Measurements from ENCODE around the gene OLA1.

OLA1 gene

DNA sequence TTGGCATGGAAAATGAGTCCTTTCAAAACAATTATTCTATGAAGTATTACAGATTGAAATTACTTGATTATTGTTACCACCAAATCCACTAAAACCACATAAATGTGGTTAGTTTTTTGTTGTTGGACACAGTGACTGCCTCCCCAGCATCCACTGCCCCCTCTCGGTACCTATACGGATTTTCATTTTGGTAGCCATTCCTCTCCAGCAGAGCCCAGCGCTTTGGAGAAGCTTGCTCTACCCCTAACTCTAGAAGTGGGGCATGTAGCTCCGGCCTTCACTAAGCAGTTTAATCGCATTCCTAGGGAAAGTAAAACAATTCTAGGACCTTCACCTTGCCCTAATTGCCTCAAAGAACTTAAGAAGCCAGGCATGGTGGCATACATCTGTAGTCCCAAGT, 24.2 kb downstream of the OLA1 start:
- no peak for DNase-seq

DNA sequence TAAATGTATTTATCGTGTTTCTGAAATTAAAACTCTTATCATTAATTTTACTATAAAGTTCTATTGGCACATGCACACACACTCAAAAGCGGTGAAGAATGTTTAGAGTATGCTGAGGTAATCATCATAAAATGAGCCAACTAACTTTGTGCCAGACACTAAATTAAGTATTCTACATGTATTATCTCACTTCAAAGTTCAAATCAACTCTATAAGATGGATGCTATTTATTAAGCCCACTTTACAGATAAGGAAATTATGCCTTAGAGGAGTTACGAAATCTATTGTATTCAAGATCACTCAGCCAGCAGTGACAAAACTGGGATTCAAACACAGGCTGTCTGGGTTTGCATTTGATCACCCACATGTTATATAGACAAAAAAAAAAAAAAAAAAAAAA, 24.9 kb downstream of the OLA1 start:
- DNase-seq, result no peak

DNA sequence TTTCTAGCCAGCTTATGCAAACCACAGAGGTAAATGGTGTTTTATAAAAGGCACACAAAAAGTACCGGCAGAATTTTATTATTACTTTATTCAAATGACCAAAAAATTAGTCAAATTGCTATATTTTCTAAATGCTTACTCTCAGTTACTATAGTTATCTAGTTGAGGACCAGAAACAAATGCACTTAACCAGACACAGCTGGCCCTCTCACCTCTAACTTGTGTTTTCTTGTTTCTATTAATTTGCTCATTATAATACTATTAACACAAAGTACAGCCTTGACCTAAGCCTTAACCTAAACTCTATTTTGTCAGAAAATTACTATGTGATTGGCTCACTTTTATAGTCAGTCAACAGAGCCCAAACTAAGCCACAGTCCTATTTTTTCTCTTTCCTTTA, 26.2 kb downstream of the OLA1 start:
- DNase-seq, result no peak

DNA sequence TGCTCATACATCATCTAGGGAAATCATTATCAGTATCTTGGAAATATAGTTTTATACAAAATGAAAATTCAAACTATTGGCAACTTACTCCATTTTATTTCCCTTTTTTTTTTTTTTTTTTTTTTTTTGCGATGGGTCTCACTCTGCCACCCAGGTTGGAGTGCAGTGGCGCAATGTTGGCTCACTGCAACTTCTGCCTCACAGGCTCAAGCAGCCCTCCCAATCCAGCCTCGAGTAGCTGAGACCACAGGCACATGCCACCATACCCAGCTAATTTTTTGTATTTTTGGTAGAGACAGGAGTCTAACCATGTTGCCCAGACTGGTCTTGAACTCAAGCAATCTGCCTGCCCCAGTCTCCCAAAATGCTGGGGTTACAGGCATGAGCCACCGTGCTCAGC, 29.0 kb downstream of the OLA1 start:
- DNase-seq, result no peak

DNA sequence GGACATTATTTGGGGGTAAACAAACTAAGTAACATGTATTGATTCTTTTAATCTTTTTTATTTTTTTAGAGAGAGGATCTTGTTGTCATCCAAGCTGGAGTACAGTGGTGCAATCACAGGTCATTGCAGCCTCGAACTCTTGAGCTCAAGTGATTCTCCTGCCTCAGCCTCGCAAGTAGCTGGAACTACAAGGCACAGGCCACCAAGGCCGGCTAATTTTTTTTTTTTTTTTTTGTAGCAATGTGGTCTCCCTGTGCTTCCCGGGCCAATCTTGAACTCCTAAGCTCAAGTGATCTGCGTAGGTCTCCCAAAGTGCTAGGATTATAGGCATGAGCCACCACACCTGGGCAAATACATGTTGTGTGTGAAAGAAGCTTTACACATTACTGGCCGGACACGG, 29.6 kb downstream of the OLA1 start:
- no peak for DNase-seq

DNA sequence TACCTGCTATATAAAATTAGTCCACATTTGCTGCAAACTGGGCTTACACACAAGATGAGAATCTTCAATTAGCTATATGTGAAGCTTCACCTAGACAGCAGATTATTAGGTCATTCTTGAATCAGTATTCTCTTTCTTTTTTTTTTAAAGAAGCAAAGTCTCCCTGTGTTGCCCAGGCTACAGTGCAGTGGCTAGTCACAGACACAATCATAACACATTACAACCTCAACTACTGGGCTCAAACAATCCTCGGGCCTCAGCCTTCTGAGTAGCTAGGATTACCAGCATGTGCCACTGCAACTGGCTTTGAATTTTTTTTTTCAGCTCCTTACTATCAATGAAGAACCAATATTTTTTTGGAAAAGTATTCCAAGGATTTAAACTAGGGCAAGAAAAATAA, 30.5 kb downstream of the OLA1 start:
- DNase-seq, result no peak

DNA sequence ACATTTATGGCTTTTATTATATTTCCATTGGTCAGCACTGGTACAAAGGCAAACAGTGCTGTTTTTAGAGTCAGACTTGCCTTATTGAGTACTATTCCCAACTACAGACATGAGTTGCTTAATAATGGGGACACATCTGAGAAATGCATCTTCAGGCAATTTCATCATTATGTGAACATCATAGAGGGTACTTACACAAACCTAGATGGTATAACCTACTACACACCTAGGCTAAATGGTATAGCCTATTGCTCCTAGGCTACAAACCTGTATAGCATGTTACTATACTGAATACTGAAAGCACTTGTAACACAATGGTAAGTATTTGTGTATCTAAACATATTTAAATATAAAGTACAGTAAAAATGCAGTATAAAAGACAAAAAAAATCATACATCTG, 36.4 kb downstream of the OLA1 start:
- DNase-seq, result no peak

DNA sequence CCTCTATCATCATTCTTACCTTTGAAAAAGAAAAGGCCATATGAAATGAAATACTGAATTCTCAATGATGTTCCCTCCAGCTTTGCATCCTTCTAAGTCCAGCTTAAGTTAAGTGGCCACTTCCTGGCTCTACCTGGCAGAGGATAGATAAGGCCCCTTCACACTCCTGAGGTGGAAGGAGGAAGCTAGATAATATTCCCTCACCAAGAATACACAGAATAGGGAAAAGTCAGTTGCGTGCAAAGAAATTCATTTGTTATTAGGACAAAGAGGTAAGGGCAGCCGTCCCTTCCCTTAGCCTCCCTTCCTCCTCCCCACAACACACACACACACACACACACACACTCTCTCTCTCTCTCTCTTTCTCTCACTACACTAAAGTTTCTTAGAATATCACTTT, 37.5 kb downstream of the OLA1 start:
- no peak for DNase-seq

DNA sequence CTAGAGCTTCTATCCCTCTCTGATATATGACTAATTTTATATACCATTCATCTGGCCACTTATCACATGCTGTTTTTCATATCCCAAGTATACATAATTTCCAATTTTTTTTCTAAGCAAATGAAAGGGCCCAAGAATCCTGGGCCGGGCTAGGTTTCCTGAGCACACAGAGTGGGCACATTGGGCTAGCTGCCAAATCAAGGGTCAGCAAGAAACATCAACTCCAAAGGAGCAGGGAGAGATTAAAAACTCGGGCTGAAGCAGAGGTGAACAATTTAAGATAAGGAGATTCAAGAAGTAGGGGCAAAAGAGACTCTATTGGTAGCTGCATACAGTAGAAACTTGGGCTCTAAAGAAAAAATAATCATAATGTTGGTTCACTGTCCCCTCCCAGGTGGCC, 39.0 kb downstream of the OLA1 start:
- no peak for DNase-seq

DNA sequence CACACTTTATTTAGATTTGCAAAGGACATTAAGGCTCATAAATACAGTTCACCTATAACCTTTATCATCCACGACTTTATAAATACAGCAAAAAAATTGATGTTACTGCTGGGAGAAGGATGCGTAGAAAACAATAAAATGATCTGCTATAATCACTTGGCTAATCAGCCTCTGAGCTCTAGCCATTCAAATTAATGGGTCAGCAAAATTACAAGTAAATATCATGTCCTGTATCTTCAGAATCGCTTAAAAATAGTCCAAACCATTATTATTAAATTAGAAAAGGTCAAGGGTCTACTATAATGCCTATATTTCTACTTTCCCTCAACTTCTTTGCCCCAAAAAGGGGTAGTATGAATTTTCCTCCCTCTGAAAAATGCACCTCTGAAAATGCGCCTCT, 40.3 kb downstream of the OLA1 start:
- DNase-seq, result no peak

DNA sequence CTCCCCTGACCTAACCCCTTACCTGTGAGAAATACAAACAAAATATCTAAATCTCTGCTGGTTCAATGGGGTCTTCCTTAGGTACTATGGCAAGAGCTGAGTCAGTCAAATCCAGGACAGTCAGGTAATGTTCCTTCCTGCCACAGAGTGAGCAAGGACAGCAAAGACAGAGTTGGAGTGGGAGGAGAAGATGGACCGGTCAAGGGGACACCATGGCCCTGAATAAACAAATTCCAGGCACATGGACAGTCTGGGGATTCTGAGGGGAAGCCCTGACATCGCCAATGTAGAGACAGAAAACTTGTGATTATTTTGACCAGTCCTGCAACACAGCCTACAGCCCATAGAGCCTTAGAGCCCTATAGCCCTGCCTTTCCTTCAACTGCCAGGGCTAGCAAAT, 42.8 kb downstream of the OLA1 start:
- DNase-seq, result no peak

DNA sequence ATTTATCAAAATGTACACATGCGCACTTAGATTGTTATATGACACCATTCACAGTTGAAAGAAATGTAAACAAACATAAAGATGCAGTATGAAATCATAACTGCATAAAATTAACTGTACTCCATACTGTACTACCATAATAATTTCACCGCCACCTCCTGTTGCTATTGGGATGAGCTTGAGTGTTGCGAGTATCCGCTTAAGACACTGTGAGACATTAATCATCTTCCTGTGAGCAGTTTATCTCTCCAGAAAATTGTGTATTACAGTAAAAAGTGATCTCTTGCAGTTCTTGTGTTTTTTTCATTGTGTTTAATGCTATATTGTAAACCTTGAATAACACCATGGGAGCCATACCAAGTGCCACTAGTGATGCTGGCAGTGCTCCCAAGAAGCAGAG, 46.1 kb downstream of the OLA1 start:
- no peak for DNase-seq

DNA sequence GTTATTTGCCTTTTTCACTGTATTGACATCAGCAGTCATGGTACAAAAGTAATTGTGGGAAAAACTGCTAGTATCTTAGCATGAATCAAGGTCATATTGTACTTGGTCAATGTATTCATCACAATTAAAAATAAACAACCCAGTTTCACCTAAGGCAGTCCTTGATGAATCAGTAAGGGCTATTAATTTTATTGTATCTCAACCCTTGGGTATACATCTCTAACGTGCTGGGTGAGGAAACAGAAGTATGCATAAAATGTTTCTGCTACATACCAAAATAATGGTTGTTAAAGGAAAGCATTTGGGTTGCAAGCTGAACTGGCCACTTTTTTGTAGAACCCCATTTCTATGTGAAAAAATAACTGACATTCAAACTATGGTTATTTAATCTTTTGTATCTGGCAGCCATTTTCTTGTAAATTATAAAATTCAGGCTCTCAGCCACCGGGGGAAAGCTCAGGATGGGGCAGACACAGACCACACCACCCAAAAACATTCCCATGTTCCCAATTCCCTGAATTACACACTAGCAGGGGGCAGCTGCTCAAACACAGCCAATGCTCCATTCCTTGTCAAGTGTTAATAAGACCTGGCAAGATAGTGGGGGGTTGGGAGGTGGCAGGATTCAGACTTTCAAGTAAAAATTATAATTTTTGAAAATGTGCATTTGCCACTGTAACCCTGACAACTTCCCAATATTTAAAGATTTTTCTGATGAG, 49.3 kb downstream of the OLA1 start:
- DNase-seq, result no peak

DNA sequence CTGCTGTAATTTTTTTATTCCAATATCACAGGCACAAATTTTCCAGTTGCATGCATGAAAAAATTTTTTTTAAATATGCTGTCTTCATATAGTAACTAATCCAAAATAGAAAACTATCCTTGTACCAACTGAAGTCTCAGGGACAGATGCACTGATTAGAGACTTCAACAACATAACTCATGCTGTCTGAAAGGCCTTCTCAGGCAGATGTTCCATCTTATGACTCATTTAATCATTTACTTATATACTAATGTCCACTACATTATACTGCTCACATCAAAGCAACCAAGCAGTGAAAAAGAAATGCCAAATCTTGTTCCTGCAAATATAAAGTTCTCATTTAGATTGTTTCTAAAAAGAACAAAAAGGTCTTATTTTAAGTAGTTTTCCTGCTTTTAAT, 53.1 kb downstream of the OLA1 start:
- no peak for DNase-seq

DNA sequence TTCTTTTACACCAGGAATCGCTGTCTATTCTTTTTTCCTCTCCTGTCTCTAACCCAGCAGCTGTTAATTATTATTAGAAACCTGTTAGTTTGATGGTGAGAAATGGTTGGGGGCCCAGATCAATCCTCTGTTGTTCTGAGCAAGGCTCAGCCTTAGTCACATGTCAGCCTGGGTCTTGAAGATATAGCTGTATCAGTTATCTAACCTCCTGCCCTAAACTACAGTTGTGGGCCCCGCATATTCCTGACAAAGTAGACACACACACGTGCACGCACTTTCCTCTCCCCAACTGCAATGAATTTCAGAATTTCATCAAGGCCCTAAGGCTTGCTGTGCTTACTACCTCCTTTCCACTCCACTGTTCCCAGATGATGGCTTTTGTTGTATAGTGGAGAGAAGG, 54.6 kb downstream of the OLA1 start:
- DNase-seq, result no peak

DNA sequence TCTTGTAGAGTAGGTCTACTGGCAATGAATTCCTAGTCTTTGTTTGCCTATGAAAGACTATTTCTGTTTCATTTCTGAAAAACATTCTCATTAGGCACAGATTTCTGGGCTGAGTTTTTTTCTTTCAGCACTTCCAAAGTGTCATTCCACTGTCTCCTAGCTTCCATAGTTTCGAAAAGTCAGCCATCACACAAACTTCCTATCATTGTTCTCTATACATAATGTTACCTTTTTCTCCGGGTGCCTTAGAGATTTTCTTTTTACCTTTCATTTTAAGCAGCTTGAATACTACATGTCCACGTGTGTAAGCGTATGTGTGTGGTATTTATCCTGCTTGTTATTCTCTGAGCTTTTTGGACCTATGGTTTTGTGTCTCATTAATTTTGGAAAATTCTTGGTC, 55.7 kb downstream of the OLA1 start:
- DNase-seq, result no peak

DNA sequence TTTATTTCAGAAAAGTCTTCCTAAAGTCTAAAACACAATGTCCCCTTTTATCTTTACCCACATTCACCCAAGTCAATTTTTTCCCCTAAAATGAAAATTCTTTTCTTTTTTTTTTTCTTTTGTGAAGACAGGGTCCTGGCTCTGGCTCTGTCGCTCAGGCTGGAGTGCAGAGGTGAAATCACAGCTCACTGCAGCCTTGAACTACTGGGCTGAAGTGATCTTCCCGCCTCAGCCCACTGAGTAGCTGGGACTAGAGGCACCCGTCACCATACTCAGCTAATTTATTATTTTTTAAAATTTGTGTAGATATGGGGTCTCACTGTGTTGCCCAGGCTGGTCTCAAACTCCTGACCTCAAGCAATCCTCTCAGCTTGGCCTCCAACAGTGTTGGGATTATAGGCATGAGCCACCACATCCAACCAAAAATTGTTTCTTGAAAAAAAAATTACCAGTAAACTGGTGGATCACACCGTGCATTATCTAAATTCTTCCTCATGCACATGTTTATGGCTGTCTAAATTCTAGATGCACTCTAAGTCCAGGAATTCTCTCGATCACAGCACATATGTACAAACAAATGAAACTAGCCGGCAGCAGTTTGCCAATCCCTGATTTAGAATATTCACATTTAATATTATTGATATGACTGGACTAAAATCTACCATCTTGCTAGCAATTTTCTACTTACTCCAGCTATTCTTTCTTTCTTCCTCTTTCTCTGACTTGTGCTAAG, 56.8 kb downstream of the OLA1 start:
- no peak for DNase-seq

DNA sequence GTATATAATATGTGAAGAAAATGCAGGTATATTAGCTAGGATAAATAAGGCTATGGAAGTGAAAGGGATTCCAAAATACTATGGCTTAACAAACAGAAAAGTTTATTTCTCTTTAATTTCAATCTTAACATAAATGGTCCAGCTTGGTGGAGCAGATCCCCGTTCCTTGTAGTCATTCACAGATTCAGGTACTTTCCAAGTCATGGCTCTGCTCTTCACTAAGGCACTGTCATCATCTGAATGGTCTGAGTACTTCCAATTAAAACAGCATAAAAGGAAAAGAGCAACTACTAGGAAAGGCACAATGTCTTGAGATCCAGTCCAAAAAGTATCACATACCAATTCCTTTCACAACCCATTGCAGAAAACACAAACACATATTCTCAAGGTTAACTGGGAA, 63.4 kb downstream of the OLA1 start:
- no peak for DNase-seq

DNA sequence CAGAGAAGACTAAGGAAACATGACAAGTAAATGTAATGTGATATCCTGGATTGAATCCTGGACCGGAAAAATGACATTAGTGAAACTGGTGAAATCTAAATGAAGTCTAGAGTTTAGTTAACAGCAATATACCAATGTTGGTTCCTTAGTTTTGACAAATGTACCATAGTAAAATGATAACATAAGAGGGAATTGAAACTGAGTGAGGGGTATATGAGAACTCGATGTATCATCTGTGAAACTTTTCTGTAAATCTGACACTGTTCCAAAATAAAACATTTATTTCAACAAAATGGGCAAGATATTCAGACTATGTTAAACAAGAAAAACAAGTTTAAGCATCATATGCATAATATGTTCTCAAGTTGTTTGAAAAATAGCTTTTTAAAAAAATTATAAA, 63.8 kb downstream of the OLA1 start:
- no peak for DNase-seq

DNA sequence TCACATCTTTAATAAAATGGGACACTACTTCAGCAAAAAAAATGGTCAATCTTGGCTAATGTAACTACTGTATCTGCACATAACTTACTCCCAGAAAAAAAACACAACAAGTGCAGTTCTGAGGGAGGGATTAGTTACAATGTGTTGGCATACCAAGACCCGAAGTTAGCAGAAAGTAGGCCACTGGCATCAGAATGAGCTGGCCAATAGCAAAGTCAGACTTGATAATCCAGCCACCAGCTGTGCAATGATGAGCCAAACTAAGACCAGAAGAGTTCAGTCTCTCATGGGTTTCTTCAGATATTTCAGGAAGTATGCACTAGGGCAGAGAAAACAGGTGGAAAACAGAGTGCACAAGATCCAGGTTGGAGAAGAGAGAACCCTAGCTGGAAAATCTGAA, 65.3 kb downstream of the OLA1 start:
- no peak for DNase-seq

DNA sequence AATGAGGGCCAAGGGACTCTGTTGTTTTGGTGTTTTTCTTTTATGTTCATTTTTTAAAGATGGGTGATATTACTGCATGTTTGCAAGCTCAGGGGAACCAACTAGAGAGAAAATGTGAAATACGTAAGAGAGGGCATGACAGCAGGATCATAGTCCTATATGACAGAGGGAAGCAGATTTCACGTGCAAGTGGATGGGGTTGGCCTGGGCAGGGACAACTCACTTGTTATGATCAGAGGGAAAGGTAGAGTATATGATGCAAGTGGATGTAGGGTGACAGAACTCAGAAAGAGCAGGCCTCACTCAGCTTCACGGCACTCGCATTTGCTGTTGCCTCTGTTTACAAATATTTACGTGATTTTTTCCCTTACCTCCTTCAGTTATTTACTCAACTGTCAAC, 67.0 kb downstream of the OLA1 start:
- no peak for DNase-seq

DNA sequence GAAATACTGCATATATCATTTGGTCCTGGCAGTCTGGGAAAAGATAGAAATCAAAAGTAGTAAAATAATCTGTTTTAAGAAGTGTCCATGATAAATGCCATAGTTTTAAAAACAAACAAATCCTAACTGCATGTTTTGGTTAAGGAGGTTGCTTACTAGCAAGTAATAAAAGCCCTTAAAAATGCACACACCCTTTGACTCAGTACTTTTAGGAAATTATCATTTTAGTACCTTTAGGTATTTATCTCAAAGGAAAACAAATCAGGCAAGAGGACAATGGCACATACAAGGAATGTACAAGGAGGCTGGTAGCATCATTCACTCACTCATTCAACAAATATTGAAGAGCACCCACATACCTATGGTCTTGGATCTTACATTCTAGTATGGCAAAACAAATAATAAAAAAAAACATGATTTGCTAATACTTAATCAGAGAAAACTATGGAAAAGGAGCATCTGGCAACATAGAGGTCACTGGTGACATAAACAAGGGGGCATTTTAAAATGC, 67.6 kb downstream of the OLA1 start:
- no peak for DNase-seq

DNA sequence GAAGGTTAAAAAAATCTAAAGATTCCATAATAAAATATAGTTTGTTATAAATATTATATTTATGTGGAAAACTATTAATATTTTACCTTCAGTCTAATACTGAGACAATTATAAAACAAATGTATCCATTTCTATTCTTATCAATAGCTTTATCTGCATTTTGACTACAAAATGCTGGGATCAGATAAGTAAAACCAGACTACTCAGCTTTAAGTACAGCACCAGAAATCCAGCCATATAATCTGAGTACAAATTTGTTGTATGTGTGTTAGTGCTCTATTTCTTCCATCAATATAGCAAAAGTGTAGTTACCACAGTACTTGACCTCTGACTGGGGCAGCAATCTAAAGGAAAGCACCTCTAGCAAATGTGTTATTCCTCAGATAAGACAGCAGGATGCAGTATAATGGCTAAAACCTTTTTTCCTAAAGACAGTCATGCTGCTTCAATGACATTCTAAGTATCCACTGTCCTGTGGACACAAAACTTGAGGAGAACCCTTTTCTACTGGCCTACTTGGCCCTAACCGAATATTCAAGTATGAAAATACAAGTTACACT, 68.1 kb downstream of the OLA1 start:
- no peak for DNase-seq

DNA sequence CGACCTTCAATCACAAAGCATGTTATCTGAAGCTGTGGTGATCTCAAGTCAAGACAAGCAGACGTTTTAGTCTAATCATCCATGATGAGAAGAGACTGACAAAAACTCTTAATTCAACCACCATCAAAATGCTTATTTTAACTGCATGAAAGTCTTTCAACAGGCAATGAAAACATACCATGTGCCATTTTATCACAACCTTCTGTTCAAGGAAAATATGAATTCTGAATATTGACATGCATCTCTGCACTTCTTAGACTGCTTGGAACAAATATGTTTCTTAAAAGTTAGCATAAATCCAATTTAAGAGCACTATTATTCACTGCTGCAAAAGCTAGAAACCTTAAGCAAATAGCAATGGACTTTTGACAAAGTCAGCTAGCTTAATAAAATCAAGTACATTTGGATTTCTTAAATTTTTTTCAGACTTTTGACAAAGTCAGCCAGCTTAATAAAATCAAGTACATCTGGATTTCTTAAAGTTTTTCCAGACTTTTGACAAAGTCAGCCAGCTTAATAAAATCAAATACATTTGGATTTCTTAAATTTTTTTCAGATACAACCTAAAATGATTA, 70.9 kb downstream of the OLA1 start:
- no peak for DNase-seq
